Measurements from ENCODE around the gene GALNS.

DNA sequence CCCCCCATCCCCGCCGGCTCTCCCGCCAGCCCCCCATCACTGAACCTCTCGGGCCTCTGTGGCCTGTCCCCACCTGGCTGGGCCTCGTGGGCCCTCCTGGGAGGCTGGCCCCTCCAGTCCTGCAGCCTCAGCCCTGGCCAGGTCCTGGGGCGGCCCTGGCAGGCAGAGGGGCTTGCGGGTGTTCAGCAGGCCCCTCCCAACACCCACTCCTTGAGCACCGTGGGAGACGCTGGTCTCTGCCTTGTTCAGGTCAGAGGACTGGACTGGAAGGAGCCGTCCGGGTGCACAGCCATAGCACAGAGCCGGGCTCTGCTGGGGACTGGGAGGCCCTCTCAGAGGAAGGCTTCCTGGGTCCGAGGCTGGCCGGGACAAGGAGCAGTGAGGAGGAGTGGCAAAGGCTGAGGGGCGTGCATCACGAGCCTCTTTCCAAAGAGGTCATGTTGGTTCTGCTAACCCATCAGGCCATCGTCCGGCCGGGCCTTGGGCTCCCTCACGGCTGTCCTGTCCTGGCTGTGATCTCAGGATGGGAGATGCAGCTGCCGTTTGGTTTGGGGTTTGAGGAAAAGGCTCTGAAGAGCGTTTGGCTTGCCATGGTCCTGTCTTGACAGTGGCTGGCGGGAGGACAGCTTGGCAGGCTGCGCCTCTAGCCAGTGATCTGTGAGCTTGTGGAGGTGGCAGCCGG lies 16.0 kb upstream of the GALNS start:
- TF ChIP-seq POLR2AphosphoS5 (IDR thresholded peaks at IDR 0.05; ENCODE audit: insufficient read depth, low read depth, low read length), result no peak
- no peak for TF ChIP-seq POLR2A (IDR thresholded peaks at IDR 0.05; ENCODE audit: low read depth, low read length)
- TF ChIP-seq, protein P1, sequence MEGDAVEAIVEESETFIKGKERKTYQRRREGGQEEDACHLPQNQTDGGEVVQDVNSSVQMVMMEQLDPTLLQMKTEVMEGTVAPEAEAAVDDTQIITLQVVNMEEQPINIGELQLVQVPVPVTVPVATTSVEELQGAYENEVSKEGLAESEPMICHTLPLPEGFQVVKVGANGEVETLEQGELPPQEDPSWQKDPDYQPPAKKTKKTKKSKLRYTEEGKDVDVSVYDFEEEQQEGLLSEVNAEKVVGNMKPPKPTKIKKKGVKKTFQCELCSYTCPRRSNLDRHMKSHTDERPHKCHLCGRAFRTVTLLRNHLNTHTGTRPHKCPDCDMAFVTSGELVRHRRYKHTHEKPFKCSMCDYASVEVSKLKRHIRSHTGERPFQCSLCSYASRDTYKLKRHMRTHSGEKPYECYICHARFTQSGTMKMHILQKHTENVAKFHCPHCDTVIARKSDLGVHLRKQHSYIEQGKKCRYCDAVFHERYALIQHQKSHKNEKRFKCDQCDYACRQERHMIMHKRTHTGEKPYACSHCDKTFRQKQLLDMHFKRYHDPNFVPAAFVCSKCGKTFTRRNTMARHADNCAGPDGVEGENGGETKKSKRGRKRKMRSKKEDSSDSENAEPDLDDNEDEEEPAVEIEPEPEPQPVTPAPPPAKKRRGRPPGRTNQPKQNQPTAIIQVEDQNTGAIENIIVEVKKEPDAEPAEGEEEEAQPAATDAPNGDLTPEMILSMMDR (IDR thresholded peaks at IDR 0.05; ENCODE audit: extremely low read depth in 1 of 2, insufficient read depth in 1 of 2, low read depth in 1 of 2, low read length in 2 of 2), result no peak
- no peak for TF ChIP-seq EZH2 (IDR thresholded peaks at IDR 0.05; ENCODE audit: borderline replicate concordance, low read depth, low read length, severe bottlenecking)
- no peak for TF ChIP-seq JUN (IDR thresholded peaks at IDR 0.05; ENCODE audit: borderline replicate concordance, insufficient read depth, insufficient read length, low read depth)
- TF ChIP-seq, protein P2, sequence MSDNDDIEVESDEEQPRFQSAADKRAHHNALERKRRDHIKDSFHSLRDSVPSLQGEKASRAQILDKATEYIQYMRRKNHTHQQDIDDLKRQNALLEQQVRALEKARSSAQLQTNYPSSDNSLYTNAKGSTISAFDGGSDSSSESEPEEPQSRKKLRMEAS (IDR thresholded peaks at IDR 0.05; ENCODE audit: insufficient read depth, insufficient read length), result no peak
- no peak for TF ChIP-seq MYC (IDR thresholded peaks at IDR 0.05; ENCODE audit: low read depth, low read length)
- TF ChIP-seq GATA2 (IDR thresholded peaks at IDR 0.05; ENCODE audit: insufficient read depth, insufficient read length, low read depth, low read length), result no peak
- TF ChIP-seq FOS (IDR thresholded peaks at IDR 0.05; ENCODE audit: borderline replicate concordance, insufficient read depth, low read length), result no peak
